ENCODE data around the gene DCLK1.
"Not testable (repeated sequence)": the region's sequence is repeated elsewhere in the genome, so short reads cannot be mapped to it uniquely, and the experiment has no call there.

DCLK1 gene

GRCh38 chr13:36084131-36084530, 47.1 kb downstream of the DCLK1 start:
- DNase-seq (ENCODE audit: low read depth): no peak

DNA sequence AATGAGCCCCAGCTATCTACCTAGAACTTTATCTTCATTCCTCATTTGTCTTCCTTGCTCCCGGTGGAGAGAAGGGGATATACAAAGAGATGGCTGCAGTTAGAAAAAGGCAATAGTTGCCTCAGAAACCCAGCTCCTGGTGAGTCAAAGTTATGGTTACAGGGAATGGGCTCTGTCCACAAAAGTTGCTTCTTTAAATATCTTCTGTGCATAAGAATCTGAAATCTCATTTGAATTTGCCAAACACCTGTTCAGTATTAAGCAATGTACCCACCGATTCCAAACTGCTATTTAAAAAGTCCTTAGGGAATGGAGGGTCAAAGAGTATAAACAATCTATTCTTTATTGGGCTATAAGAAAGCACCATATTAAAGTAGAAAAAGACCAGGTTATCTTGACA, 48.4 kb downstream of the DCLK1 start:
- no peak for DNase-seq (ENCODE audit: low read depth)

DNA sequence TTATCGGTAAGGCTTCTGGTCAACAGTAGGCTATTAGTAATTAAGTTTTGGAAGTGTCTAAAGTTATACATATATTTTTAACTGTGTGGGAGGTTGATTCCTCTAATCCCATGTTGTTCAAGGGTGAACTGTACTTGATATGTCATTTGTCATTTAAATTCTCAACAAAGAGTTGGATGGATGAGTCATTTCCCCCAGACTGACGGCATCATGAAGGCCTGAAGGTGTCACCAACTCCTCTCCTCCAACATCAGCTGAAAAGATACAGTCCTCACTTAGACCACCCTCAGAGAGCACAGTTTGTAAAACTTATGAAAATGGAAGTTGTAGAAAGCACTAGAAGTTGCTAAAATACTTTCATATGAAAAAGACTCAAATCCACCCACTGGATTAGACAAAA, 48.8 kb downstream of the DCLK1 start:
- no peak for DNase-seq (ENCODE audit: low read depth)

DNA sequence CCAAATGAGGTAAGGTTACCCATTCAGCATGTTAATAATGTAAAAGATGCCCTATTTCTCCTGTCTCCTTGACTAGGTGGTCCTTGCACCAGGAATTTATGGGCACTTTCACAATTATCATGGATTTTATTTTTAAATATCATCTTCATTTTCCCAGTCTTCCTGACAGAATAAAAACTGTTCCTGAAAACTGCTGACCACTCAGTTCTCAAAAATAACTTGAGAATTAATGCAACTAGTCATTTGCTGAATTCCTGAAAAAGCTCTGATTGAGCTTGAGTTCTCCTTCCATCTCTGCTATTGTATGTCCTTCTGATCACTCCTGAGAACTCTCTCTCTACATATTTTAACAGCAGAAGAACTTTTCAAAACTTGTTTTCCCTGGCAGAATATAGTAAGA, 55.0 kb downstream of the DCLK1 start:
- DNase-seq (ENCODE audit: low read depth): no peak

- no peak for DNase-seq (ENCODE audit: low read depth)
Measured at GRCh38 chr13:36074659-36075058, 56.5 kb downstream of the DCLK1 start.

GRCh38 chr13:36072152-36072935, 58.8 kb downstream of the DCLK1 start:
- no peak for DNase-seq (ENCODE audit: low read depth)

DNA sequence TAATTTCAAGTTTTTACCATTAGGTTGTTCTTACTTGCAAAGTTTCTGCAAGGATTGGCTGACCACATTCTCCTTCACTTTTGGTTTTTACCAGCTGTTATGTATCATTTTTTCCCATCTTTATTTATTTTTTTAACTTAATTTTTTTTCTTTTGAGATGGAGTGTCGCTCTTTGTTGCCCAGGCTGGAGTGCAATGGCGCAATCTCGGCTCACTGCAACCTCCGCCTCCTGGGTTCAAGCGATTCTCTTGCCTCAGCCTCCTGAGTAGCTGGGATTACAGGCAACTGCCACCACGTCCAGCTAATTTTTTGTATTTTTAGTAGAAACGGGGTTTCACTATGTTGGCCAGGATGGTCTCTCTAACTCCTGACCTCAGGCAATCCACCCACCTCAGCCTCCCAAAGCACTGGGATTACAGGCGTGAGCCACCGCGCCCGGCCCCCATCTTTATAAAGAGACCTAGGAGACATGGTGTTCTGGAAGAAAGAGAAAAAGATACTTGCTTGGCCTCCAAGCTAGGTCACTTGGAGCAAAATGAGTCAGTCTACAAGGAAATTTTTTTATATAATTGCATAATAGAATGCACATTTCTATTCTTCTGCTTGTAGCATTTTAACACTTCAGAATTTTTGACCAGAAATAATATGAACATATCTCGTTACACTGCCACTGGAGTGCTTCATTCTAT, 60.5 kb downstream of the DCLK1 start:
- not testable (repeated sequence) for DNase-seq (ENCODE audit: low read depth)

DNA sequence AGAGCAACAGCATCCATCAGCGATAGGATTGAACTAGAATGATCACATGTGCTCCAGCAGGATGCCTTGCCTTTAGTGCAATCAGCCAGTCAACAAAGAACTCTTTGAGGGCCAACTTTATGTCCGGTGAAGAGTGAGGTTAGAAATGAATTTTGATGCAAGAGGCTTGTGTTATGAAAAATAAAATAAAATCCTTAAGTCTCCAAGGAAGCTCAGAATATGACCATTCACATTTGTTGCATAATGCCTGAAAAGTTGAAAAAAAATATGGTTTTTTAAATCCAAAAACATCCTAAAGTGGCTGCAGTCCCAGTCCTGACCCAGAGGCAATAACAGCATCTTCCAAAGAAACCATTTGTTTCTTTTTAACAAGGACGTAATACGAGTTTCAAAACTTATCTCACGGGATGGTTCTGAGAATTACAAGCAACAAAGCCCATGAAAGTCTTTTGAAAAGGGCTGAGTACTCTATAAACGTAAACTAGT, 61.3 kb downstream of the DCLK1 start:
- DNase-seq (ENCODE audit: low read depth): no peak

- DNase-seq (ENCODE audit: low read depth): no peak
Measured at GRCh38 chr13:36068991-36069390, 62.2 kb downstream of the DCLK1 start.

- no peak for DNase-seq (ENCODE audit: low read depth)
Measured at GRCh38 chr13:36068566-36068965, 62.6 kb downstream of the DCLK1 start.

DNA sequence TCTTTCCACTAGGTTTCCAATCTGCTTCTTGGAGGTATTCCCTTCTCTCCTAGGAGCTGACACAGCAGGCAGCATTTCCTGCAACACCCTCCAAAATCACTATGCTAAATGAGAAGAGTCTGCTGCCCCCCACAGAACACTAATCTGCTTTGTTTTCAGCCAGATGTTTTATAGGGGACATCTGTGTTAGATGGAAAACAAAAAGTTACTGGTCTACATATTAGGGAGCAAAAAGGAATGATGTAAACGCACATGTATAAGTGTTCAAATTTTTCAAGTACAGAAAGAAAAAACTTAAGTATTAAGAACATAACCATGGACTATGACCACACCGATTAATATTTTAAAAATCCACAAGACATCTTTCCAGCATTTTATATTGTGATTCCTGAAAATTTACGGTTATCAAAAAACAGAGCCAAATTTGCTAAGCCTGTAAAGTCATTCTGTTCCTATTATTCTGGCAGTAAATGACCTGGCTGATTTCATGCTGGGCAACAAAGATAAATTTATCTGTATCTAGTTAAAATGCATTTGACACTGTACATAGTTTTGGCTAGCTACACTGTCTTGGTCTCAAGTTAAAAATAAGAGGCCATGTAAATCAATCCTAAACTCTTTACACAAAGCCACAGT, 63.3 kb downstream of the DCLK1 start:
- no peak for DNase-seq (ENCODE audit: low read depth)

DNA sequence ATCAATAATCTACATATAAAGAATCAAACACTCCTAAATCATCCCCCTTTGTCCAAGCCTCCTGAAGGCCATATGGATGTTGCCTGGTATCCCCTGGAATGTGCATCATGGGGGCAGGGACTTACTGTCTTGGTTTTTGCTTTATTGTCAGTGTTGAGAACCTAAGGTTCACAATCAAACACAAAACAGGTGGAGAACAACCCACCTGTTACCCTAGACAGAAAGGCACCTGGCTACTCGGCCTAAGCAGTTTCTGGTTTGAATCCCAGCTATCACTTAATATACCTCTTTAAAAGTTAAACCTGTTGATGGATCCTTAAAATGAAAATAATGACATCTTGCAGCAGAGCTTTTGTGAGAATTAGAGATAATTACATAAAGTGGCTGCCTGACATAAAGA, 68.9 kb downstream of the DCLK1 start:
- DNase-seq (ENCODE audit: low read depth): no peak

GRCh38 chr13:36061621-36062020, 69.6 kb downstream of the DCLK1 start:
- no peak for DNase-seq (ENCODE audit: low read depth)

- no peak for DNase-seq (ENCODE audit: low read depth)
Measured at GRCh38 chr13:36061054-36061453, 70.1 kb downstream of the DCLK1 start.

GRCh38 chr13:36059321-36059720, 71.9 kb downstream of the DCLK1 start:
- DNase-seq (ENCODE audit: low read depth): no peak

- DNase-seq (ENCODE audit: low read depth): no peak
Measured at GRCh38 chr13:36058116-36058515, 73.1 kb downstream of the DCLK1 start.

DNA sequence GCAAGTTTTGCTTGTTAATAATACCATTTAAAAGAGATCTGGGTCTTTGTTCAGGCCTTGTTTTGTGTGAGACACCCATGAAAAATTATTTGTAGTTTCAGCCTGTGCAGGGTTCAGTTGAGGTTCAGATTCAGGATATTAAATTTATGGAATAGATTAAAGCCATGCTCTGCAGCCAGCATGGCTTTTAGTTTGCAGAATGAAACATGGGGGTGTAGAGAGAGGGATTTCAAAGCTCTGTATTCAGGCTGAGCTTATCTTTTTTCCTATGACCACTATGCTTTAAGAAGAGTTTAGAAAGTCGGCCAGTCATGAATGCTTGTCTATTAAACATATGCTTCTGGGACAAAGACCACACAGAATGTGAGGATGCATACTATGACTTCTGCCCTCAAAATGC, 73.6 kb downstream of the DCLK1 start:
- DNase-seq (ENCODE audit: low read depth): no peak

DNA sequence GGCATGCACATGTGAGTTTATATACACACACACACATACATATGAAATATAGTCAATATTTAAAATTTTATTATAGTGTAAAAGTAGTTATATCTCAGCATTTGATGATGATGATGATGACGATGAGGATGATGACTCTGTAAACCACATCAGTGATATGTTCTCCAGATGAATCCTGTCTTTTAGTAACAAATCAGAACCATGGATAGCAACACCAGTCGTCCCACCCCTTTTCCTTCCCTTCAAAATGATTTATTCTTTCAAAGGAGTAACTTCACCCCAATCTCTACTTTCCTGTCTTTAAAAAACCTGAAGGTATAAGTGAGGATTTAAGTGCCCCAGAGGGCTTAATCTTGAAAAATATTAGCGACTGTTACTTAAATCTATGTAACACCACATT, 74.1 kb downstream of the DCLK1 start:
- DNase-seq (ENCODE audit: low read depth): no peak

GRCh38 chr13:36055366-36055765, 75.8 kb downstream of the DCLK1 start:
- no peak for DNase-seq (ENCODE audit: low read depth)

DNA sequence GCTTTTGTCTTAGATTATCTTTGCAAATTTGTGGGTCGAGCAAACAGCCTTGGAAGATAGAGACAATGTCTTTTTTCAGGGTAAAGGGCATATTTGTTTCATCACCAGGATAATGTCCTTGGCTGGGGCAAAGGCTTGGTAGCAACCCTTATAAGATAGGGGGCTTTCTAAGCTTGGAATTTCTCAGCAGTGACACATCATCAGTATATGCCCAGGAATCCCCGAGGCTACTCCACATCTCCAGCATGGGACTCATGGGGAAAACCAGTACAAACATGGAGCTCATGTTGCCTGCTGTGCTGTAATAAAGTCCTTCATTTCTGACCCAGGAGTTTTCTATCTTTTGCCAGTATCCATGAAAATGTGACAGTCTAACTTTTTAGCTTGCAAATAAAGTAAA, 77.1 kb downstream of the DCLK1 start:
- no peak for DNase-seq (ENCODE audit: low read depth)

DNA sequence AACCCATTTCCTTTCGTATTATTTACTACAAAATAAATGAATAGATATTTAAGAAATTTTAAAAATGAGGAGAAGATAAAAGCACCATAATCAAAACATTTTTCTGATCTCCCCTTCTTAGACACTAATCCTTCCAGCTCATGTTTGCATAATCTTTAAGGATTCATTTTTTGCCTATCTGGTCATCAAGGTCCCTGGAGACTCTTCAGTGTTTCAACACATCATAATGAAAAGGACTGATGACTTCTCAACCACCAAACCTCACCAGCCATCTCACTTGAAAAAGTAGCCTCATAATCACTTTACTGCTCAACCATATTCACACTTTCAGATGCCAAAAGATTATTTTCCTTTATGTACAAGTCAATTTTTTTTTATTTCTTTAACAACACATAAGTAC, 80.1 kb downstream of the DCLK1 start:
- DNase-seq (ENCODE audit: low read depth): no peak

DNA sequence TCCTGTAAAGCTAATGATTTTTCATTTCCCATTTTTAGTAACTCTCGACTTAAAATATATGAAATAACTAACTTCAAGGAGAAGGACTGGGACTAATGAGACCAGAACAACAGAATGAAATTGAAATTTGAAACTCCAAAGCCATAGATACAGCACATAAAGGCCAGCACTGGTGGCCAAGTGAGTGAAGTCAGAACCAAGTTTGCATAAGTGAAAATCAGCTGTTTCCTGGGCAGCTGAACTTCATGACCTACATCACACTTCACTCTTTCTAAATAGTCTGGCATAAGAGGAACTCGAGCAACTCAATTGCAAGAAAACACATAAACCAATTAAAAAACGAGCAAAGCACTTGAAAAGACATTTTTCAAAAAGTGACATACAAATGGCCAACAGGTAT, 84.5 kb downstream of the DCLK1 start:
- DNase-seq (ENCODE audit: low read depth): no peak

Measured in activated T-cell treated with anti-CD3 and anti-CD28 coated beads for 48 hours (primary cell).